ENCODE measurements around the gene TTC13.

DNA sequence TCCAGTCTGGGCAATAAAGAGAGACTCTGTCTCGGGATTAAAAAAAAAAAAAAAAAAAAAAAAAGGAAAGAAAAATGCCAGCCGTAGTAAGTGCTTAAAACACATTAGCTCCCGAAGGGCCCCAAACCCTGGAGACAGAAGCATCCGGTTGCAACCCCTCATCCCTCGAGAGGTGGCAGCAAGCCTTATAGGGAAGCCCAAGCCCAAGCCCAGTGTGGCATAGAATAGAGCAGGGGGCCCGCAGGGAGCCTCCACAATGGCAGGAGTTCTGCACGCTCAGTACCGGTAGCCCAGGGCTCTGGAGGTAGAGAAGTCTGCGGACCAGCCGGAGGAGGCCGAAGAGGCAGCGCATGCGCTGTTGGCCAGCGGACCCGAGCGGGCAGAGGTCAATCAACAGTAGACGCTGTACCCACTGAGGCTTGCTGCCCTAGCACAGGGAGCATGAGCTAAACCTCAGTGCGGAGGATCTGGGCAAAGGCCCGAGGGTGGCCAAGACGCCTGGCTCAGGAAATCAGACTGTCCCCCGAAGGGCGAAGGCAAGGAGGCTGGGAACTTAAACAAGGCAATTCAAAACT lies 76.2 kb downstream of the TTC13 start:
- TF ChIP-seq, protein P1, sequence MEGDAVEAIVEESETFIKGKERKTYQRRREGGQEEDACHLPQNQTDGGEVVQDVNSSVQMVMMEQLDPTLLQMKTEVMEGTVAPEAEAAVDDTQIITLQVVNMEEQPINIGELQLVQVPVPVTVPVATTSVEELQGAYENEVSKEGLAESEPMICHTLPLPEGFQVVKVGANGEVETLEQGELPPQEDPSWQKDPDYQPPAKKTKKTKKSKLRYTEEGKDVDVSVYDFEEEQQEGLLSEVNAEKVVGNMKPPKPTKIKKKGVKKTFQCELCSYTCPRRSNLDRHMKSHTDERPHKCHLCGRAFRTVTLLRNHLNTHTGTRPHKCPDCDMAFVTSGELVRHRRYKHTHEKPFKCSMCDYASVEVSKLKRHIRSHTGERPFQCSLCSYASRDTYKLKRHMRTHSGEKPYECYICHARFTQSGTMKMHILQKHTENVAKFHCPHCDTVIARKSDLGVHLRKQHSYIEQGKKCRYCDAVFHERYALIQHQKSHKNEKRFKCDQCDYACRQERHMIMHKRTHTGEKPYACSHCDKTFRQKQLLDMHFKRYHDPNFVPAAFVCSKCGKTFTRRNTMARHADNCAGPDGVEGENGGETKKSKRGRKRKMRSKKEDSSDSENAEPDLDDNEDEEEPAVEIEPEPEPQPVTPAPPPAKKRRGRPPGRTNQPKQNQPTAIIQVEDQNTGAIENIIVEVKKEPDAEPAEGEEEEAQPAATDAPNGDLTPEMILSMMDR (IDR thresholded peaks at IDR 0.05) = no peak
- TF ChIP-seq POLR2A (IDR thresholded peaks at IDR 0.05) = no peak
- TF ChIP-seq POLR2AphosphoS5 (IDR thresholded peaks at IDR 0.05) = no peak
- no peak for TF ChIP-seq EP300 (IDR thresholded peaks at IDR 0.05)

Measured in sigmoid colon (tissue), 4 donors.